Neuron (in vitro differentiated cells): ENCODE results near the gene P2RY8.
"Not testable (repeated sequence)": the region's sequence is repeated elsewhere in the genome, so short reads cannot be mapped to it uniquely, and the experiment has no call there.

Experiments used
- H2AFZ ChIP-seq: one replicate; pipeline ENCODE4 v1.6.1; 2013; ENCODE audit warnings: low read depth, mild to moderate bottlenecking, inconsistent platforms, low read length, moderate library complexity
- H3K27me3 ChIP-seq: one replicate; pipeline ENCODE4 v1.6.1; 2013; ENCODE audit warnings: low read length; ENCODE audit not compliant: insufficient read depth
- H3K36me3 ChIP-seq: one replicate; pipeline ENCODE4 v1.6.1; 2013; ENCODE audit warnings: low read length; ENCODE audit not compliant: insufficient read depth
- H3K4me1 ChIP-seq: one replicate; pipeline ENCODE4 v1.6.1; 2013; ENCODE audit warnings: low read length; ENCODE audit not compliant: insufficient read depth
- H3K4me3 ChIP-seq: 2 replicates; pipeline ENCODE4 v1.5.1; 2013; ENCODE audit warnings: mild to moderate bottlenecking, low read length, moderate library complexity
- H3K9me3 ChIP-seq: one replicate; pipeline ENCODE4 v1.6.1; 2013; ENCODE audit warnings: low read length

Gene P2RY8

DNA sequence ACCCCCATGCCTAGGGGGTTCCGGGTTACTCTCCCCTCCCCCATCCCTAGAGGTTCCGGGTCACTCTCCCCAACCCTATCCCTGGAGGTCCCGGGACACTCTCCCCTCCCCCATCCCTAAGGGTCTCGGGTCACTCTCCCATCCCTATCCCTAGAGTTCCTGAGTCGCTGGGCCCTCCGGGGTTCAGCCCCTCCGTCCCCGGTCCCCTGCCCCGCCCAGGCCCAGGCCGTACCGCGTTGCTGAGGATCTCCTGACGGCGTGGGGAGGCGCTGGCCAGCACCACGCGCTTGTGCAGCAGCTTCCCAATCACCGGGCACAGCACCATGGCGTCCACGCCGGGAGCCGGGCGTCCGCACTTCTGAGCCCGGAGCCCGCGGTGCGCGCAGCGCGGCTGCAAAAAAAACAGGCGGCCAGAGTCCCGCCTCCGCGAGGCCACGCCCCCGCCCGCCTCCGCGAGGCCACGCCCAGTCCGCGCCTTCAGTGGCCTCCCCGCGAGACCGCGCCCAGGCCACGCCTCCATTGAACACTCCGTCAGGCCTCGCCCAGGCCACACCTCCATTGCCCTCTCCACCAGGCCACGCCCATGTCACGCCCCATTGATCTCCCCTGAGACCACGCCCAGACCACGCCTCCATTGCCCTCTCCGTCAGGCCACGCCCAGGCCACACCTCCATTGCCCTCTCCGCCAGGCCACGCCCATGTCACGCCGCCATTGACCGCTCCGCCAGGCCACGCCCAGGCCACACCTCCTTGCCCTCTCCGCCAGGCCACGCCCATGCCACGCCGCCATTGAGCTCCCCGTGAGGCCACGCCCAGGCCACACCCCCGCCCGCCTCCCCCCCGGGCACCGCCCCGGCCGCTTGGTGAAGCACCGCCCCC lies 84.2 kb downstream of the P2RY8 start, which contains the start of gene ASMTL:
Gene ASMTL, minus strand, starts transcription at position 394 of the 879 bp plus-strand sequence. Its CDS starts 69 bp downstream, at position 325.
- Histone ChIP-seq H2AFZ (peak within 1 kb of the TSS; percentile 58), H3K27me3 (no peaks in the 10 kb centered on the region), H3K4me1 (peaks cover 3% of the 10 kb centered on the region), H3K9me3 (peaks cover 2% of the 10 kb centered on the region), H3K4me3 (peak within 1 kb of the TSS; percentile 71), H3K36me3 (no peaks in the 10 kb centered on the region)

DNA sequence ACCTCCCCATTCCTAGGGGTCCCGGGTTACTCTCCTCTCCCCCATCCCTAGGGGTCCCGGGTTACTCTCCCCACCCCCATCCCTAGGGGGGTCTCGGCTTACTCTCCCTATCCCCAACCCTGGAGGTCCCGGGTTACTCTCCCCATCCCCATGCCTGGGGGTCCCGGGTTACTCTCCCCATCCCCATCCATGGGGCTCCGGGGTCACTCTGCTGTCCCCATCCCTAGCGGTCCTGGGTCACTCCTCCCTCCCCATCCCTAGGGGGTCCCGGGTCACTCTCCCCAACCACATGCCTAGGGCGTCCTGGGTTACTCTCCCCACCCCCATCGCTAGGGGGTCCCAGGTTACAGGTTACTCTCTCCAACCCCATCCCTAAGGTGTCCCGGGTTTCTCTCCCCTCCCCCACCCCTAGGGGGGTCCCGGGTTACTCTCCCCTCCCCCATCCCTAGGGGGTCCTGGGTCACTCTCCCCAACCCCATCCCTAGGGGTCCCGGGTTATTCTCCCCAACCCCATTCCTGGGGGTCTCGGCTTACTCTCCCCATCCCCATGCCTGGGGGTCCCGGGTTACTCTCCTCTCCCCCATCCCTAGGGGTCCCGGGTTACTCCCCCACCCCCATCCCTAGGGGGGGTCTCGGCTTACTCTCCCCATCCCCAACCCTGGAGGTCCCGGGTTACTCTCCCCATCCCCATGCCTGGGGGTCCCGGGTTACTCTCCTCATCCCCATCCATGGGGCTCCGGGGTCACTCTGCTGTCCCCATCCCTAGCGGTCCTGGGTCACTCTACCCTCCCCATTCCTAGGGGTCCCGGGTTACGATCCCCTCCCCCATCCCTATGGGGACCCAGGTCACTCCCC lies 85.1 kb downstream of the P2RY8 start:
- Histone ChIP-seq H3K36me3 (no peaks in the 10 kb centered on the region), H2AFZ (peak overlapping the region; percentile 55), H3K4me1 (peaks cover 3% of the 10 kb centered on the region), H3K9me3 (peaks cover 2% of the 10 kb centered on the region), H3K4me3 (peak overlapping the region; percentile 71), H3K27me3 (no peaks in the 10 kb centered on the region)

GRCh38 chrX:1451251-1451660 lies 85.7 kb downstream of the P2RY8 start:
- Histone ChIP-seq H3K9me3 (peaks cover 2% of the 10 kb centered on the region), H3K4me3 (no peak overlapping the region), H3K36me3 (no peaks in the 10 kb centered on the region), H3K4me1 (peaks cover 3% of the 10 kb centered on the region), H3K27me3 (no peaks in the 10 kb centered on the region), H2AFZ (no peak overlapping the region)

DNA sequence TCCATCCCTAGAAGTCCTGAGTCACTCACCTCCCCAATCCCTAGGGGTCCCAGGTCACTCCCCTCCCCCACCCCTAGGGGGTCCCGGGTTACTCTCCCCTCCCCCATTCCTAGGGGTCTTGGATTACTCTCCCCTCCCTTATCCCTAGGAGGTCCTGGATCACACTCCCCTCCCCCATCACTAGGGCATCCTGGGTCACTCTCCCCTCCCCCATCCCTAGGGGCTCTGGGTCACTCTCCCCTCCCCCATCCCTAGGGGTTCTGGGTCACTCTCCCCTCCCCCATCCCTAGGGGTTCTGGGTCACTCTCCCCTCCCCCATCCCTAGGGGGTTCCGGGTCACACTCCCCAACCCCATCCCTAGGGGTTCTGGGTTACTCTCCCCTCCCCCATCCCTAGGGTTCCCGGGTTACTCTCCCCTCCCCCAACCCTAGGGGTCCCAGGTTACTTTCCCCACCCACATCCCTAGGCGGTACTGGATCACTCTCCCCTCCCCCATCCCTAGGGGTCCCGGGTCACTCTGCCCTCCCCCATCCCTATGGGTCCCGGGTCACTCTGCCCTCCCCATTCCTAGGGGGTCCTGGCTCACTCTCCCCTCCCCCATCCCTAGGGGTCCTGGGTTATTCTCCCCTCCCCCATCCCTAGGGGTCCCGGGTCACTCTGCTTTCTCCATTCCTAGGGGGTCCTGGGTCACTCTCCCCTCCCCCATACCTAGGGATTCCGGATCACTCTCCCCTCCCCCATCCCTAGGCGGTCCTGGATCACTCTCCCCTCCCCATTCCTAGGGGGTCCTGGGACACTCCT lies 86.4 kb downstream of the P2RY8 start:
- H3K36me3 ChIP-seq = no peaks in the 10 kb centered on the region
- H3K9me3 ChIP-seq = peaks cover 2% of the 10 kb centered on the region
- no peaks in the 10 kb centered on the region for H3K27me3 ChIP-seq
- no peak overlapping the region for H2AFZ ChIP-seq
- H3K4me1 ChIP-seq = peaks cover 3% of the 10 kb centered on the region
- H3K4me3 ChIP-seq = no peak overlapping the region

DNA sequence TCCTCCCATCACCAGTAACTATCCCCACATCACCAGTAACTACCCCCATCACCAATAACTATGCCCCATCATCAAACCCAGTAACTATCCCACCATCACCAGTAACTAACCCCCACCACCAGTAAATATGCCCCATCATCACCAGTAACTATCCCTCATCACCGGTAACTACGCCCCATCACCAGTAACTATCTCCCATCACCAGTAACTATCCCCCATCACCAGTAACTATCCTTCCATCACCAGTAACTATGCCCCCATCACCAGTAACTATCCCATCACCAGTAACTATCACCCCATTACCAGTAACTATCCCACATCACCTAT lies 87.2 kb downstream of the P2RY8 start:
- Histone ChIP-seq H3K27me3 (no peaks in the 10 kb centered on the region), H3K36me3 (no peaks in the 10 kb centered on the region), H3K9me3 (peaks cover 4% of the 10 kb centered on the region), H3K4me3 (no peak overlapping the region), H2AFZ (no peak overlapping the region), H3K4me1 (peaks cover 3% of the 10 kb centered on the region)

DNA sequence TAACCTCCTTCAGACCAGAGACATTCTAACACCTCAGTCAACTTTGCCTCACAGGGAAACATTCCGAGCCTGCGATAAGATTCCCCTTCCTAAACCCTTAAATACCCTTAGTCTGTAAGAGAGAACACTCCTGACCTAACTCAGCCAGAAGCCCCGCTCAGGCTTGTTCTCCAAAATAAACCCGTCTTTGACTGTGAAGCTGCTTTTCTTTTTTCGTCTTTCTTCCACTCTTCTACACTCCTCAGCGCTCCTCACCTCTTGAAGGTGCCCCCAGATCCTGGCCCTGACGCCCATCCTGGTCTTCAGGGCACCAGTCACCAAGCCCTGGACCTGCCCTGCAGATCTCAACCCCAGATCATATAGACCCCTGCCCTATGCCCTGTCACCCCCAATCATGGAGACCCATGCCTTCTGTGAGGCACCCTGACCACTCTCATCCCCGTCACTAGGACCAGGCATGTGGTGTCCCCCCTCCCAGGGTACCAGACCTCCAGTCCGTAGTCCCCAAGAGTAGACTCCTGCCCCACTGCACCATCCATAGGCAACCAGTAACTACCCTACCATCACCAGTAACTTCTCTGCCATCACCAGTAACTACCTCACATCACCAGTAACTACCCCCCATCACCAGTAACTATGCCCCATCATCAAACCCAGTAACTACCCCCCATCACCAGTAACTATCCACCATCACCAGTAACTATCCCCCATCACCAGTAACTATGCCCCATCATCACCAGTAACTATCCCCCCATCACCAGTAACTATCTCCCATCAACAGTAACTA lies 87.8 kb downstream of the P2RY8 start:
- peaks cover 8% of the 10 kb centered on the region for H3K9me3 ChIP-seq
- peaks cover 3% of the 10 kb centered on the region for H3K4me1 ChIP-seq
- H2AFZ ChIP-seq = no peak overlapping the region
- H3K36me3 ChIP-seq = no peaks in the 10 kb centered on the region
- H3K27me3 ChIP-seq = no peaks in the 10 kb centered on the region
- no peak overlapping the region for H3K4me3 ChIP-seq

GRCh38 chrX:1448573-1449001 lies 88.4 kb downstream of the P2RY8 start:
- H3K27me3 ChIP-seq, H2AFZ ChIP-seq, H3K9me3 ChIP-seq, H3K4me1 ChIP-seq, H3K4me3 ChIP-seq, H3K36me3 ChIP-seq: not testable (repeated sequence)

- H2AFZ ChIP-seq, H3K4me1 ChIP-seq, H3K36me3 ChIP-seq, H3K27me3 ChIP-seq, H3K9me3 ChIP-seq, H3K4me3 ChIP-seq: not testable (repeated sequence)
Observed at GRCh38 chrX:1447969-1448572, 88.9 kb downstream of the P2RY8 start.

DNA sequence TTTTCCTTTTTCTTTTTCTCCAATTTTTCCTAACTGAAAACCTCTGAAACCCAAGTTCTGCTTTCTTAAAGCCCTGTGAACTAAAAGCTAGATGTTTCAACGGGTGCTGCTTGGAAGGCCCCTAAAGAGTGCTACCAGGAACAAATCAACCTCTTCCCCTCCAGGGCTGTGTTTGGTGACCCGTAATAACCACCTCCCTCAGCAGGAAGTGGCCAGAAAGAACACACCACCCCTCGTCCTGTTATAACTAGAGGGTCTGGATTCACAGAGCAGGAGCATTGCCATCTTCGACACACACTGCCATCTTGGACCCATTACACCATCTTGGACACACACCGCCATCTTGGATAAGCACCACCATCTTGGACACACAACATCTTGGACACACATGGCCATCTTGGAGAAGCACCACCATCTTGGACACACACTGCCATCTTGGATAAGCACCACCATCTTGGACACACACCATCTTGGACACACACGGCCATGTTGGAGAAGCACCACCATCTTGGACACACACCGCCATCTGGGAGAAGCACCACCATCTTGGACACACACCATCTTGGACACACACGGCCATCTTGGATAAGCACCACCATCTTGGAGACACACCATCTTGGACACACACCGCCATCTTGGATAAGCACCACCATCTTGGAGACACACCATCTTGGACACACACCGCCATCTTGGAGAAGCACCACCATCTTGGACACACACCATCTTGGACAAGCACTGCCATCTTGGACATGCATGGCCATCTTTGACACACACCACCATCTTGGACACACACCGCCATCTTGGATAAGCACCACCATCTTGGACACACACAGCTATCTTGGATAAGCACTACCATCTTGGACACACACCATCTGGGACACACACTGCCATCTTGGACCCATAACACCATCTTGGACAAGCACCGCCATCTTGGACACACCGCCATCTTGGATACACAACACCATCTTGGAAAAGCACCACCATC lies 89.7 kb downstream of the P2RY8 start:
- not testable (repeated sequence) for H2AFZ ChIP-seq, H3K4me1 ChIP-seq, H3K36me3 ChIP-seq, H3K4me3 ChIP-seq, H3K27me3 ChIP-seq
- peaks cover 14% of the 10 kb centered on the region for H3K9me3 ChIP-seq

GRCh38 chrX:1444561-1445500 lies 92.2 kb downstream of the P2RY8 start:
- H2AFZ ChIP-seq = no peak overlapping the region
- no peaks in the 10 kb centered on the region for H3K4me1 ChIP-seq
- H3K27me3 ChIP-seq = no peaks in the 10 kb centered on the region
- H3K36me3 ChIP-seq = peaks cover 2% of the 10 kb centered on the region
- no peak overlapping the region for H3K4me3 ChIP-seq
- H3K9me3 ChIP-seq = peaks cover 18% of the 10 kb centered on the region
